GM19328 (cell line): ENCODE measurements around the gene CWC27.

Source experiments
- ATAC-seq: cut with Tn5 transposase; IDR thresholded peaks from one replicate; pipeline ENCODE4 v1.9.1; 2021; ENCODE audit warnings: mild to moderate bottlenecking, moderate library complexity; ENCODE audit not compliant: unreplicated experiment

CWC27 gene

DNA sequence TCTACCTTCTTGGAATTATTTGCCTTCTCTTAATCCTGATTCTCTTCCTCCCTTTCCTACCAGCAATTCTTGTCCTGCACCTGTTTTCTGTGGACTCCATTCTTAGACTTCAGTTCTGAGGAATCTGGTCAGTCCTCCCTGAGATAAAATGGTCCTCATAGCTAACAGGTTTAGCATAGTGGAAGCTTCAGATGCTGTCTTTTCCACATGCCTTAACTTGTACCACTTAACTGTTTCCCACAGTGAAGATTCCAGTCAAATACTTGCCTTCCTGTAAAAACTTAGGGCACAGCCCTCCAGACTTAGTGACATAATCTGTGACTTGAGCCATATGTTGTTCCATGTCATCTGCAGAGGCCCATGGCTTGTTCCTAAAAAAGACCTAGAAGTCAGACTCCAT lies 261.3 kb downstream of the CWC27 start:
- ATAC-seq, result no peak

DNA sequence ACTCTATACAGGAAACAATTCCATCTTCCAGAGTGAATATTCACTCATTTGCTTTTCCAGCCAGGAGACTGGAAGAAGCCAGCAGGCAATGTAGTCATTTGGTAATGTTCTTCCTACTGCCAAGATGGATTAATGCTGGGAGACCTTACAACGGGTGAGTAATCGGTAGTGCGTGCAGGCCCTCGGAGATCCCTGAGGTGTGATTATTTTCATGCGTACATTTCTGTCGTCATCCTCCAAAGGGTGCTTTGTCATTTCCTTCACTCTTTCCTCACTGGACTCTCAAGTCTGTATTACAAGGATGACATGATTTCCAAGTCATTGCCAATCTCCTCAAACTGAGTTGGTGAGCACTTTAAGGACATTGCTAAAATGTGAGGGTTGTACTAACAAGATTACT lies 263.5 kb downstream of the CWC27 start:
- ATAC-seq, result no peak

GRCh38 chr5:65034029-65034812 lies 265.5 kb downstream of the CWC27 start:
- no peak for ATAC-seq

GRCh38 chr5:65034813-65035209 lies 266.1 kb downstream of the CWC27 start:
- no peak for ATAC-seq

- ATAC-seq, result peak; percentile 73
Measured at GRCh38 chr5:65035211-65036206, 266.8 kb downstream of the CWC27 start.

DNA sequence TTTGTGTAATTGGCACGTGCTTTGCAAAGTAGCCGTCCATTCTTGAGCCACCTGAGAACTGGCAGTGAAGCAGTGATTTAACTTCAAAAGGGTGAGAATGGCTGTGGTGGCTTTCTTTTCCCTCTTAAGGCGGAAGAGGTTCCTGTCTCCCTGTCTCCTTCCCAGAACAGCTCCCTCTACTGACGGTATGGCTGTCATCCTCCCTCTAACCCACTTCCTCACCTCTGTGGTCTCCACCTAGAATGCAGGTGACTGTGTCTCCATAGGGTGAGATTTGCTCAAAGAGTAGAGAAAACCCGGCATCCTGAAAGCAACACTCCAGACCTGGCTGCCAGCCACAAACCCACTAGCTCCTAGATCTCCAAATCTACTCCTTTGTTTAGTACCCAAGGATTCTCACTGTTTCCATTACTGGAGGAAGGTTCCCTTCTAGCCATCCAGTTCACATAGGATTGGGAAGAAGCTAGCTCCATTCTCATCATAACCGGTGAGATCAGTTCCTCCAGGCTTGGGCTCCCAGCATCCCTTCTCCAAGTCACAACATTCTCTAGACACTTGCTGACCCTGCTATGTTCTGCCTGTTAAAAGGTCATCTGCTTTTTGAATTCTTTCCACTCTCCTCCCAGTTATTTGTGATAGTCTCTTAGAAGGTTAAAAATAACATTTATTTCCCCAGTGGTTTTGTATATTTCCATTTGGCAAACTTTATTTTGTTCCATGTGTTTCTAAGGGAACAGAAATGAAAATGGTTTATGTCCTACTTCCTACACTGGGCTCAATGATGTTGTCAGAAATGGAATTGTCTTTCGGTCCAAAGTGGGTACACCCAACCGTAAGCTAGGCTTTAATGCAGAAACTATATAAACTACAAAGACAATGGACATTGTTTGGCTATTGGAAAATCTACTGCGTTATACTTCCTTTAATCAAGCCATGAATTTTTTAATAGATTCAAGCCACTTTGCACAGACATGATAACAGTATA lies 269.4 kb downstream of the CWC27 start:
- no peak for ATAC-seq

DNA sequence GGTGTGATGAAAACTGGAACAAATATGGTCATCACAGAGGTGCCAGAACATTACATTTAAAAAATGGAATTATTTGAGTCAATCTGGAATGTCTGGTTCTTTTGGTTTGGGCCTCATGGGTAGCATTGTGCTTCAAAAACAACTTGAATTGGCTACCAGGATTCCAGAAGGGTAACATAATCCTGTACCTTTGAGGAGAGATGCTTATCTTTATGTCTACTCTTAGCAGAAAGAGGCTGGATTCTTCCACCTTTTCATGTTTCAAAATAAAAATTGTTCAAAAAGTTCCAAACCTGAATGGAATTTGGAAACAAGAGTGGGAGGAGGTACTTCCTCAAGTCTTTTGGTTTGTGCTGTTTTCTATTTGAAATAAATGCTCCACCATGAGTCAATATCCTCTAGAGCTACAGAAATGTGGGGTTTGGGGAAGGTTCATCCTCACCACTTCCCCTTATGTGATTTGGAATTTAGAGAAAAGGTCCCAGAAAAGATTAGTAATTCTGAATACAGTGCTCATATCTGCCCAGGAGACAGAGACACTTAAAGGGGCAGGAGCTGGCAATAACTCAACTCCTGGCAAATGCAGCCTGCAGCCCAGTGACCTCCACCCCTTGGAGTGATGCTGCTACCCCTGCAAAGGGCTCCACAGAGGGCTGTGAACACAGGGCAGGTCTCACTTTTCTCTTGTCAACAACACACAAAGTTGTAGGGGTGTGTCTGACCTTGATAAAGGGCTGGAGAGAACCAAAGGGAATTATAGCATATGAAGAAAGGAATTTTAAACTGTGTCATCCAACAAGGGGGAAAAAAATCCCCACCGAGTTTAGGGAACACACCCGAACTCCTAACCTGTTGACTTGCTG lies 272.8 kb downstream of the CWC27 start:
- ATAC-seq, result no peak

DNA sequence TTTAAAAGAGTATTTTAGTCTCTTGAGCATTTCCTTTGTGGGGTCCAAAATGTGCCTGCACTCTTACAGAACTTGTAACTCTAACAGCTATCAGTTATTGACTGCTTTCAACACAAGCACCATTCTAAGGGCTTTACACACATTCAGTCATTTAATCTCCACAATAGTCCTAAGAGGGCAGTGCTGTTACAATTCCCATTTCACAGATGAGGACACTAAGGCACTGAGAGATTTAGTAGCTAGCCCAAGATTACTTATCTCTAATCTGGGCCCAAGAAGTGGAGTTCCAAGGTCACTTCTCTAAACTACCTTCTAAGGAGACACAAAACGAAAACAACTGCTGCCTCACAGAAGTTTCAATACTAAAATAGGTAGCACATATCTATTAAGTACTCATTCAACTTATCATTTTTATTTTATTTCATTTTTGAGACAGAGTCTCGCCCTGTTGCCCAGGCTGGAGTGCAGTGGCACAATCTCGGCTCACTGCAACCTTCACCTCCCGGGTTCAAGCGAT lies 275.2 kb downstream of the CWC27 start:
- ATAC-seq, result peak; percentile 38

DNA sequence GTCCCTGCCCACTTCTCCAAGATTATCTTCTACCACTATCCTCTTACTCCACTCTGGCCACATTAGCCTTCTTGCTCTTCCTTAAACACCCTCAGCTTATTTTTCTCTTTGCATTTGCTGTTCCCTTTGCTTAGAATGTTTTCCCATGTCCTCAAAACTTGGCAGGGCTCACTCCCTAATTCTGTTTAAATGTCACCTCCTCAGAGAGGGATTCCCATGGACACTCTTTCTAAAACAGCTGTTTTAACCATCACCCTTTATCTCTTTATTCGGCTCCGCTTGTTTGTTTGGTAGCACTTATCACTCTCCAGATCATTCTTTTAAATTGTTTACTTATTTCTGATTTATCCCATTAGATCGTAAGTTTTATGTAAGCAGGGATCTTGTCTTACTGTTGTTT lies 278.5 kb downstream of the CWC27 start:
- no peak for ATAC-seq

DNA sequence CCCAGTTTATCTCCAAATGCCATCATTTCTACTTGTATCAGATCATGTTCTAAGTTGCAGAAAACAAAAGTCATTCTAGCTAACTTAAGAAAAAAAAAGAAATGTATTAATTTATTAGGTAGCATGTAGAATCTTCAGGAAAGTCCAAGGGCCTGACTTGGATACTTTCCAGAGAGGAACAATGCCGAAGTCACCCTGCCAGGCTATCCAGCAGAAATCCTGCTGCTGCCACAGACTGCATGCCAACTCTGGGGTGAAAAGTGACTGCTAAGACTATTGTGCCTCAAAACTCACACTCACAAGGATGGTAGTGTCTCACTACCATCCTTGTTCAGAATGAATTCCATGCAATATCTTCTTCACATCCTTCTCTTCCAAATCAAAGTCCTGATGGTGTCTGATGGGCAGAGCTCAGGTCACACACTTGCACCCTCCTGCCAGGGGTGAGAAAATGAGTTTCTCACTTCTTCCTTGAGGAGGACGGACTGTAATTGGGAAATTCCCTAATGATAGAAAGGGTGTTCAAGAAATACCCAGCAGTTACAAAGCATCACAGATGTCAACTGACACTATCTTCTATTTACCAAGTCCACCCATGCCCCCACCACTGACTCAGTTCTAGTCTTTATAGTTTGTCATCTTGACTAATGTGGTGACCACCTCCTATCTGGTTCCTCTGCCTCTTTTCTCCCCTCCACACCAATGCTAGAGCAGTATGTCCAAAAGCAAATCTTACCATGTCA lies 279.4 kb downstream of the CWC27 start:
- peak; percentile 37 for ATAC-seq

DNA sequence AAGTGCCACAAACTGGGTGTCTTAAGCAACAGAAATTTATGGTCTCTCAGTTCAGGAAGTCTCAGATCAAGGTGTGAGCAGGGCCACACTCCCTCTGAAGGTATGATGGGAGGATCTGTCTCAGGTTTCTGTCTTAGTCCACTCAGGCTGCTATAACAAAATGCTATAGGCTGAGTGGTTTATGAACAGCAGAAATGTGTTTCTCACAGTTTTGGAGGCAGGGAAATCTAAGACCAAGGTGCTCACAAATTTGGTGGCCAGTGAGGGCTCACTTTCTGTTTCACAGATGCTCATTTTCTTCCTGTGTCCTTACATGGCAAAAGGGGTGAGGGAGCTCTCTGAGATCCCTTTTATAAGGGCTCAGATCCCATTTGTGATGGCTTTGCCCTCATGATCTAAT lies 281.4 kb downstream of the CWC27 start:
- no peak for ATAC-seq

DNA sequence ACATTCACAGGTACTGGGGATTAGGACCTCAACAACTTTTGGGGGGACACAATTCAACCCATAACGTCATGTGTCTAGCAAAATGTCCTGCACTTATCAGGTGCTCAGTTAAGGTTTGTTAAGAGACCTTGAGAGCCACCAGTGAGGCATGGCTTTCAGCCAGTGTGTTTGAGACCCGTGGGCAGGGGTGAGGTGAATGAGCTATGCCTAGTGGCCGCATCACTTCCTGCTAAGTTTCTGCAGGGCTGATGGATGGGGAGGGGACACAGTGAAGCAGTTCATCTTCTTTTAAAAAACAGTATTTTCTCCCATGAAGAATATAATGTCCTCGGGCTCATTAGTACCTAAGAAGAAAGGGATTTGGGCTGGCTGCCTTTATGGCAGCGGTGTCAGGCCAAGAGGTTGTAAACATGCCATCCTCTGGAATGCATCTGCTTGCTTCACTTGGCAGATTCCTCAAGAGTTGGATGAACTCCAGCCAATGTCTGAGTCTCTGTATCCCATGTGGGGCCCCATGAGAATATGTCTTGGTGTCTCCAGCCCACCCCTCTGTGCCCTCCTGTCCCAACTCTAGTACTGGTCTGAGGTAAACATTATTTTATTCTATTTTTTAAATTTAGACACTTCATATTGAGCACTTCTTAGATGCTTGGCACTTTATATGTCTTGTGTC lies 282.2 kb downstream of the CWC27 start:
- ATAC-seq, result no peak

- ATAC-seq, result no peak
Measured at GRCh38 chr5:65055938-65056337, 287.2 kb downstream of the CWC27 start.

DNA sequence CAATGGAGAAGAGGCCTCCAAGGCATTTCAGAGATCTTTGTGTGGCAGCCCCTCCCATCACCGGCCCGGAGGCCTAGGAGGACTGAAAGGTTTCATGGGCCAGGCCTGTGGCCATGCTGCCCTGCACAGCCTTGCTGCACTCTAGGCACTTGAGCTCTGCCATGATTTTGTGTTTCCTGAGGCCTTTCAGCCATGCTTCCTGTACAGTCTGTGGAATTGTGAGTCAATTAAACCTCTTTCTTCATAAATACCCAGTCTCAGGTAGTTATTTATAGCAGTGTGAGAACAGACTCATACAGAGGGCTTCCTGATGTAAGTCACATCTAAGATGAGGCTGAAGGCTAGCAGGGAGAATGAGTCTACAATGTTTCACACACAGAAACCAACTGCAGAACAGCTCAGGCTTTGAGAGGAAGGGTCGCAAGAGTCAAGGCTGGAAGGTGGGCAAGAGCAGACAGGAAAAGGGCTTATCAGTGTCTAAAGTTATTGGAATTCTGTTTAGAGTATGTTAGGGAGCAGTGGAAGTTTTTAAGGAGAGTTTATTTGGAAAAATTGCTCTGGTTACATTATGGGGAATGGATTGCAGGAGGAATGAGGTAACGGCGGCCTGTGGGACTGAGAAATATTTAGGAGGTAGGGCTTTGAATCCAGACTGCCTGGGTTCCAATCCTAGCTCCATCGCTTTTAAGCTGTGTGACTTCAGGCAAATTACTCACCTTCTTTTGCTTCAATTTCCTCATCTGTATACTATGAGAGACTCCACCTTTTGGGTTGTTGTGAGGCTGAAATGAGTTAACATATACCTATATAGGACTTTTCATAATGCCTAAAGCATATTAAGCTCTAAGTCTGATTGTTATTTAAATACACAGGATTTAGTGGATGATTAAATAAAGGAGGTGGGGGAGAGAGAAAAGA lies 291.2 kb downstream of the CWC27 start:
- no peak for ATAC-seq

DNA sequence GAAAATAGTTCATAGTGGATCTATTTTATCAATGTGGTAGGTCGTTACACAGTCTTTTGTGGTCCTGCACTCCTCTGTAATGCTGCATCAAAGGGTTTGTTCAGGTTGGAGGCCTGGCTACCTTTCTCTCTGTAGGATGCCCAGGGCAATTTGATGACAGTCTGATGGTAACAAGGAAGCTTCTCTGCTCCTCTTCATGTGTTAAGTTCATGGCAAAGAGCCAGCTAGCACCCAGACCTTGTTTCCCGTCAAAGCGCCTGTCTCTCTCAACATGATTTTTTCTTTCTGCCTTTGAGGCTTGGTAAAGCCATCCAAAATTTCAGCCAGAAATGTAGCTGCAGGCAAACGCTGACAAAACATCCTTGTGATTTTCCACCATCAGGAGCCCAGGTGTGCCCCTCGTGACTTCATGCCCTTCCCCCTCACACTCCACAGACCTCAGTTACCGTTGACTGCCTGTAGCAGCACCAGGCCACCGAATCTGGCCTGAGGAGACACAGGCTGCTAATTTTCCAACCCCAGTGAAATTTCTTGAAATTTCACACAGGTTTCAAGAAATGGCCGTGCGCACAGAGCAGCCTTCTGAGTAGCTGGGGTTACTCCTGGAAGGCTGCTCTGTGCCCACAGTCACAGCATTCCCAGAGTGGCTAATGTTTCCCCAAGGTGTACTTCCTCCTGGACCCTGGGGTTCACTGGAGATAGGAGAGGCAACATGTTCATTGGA lies 292.7 kb downstream of the CWC27 start:
- ATAC-seq, result peak; percentile 63

GRCh38 chr5:65061974-65062353 lies 293.2 kb downstream of the CWC27 start:
- peak; percentile 18 for ATAC-seq
